RWPE2 (cell line): ENCODE results near the gene GNG10.

ENCODE experiments used
- ATAC-seq: fragments of 200-7000 bp; cut with Tn5 transposase; 3 replicates; pipeline ENCODE4 v1.9.1; 2021; ENCODE audit warnings: low read depth
- DNase-seq: peaks from one replicate; pipeline ENCODE4 v3.0.0-alpha.2; 2020; ENCODE audit warnings: low spot score
- H3K27ac ChIP-seq: fragments of 450-650 bp; 2 replicates; pipeline ENCODE4 v1.5.1; 2017; ENCODE audit warnings: mild to moderate bottlenecking; ENCODE audit not compliant: poor library complexity, severe bottlenecking
- H3K27me3 ChIP-seq: fragments of 250-450 bp; sonication (Bioruptor Pico); 2 replicates; pipeline ENCODE4 v1.5.1; 2021; ENCODE audit warnings: mild to moderate bottlenecking, moderate library complexity; ENCODE audit not compliant: insufficient read depth, poor library complexity, severe bottlenecking
- H3K36me3 ChIP-seq: fragments of 250-450 bp; sonication (Bioruptor Pico); 2 replicates; pipeline ENCODE4 v1.5.1; 2020; ENCODE audit warnings: low read depth, mild to moderate bottlenecking, moderate library complexity
- H3K4me1 ChIP-seq: fragments of 250-450 bp; sonication (Bioruptor Pico); 2 replicates; pipeline ENCODE4 v1.5.1; 2021; ENCODE audit warnings: mild to moderate bottlenecking, moderate library complexity; ENCODE audit not compliant: insufficient read depth, poor library complexity, severe bottlenecking
- H3K4me3 ChIP-seq: fragments of 250-450 bp; sonication (Bioruptor Pico); 2 replicates; pipeline ENCODE4 v1.5.1; 2021; ENCODE audit warnings: mild to moderate bottlenecking, moderate library complexity; ENCODE audit not compliant: severe bottlenecking
- H3K9me3 ChIP-seq: fragments of 250-450 bp; sonication (Bioruptor Pico); 2 replicates; pipeline ENCODE4 v1.5.1; 2021; ENCODE audit warnings: mild to moderate bottlenecking, moderate library complexity; ENCODE audit not compliant: severe bottlenecking
- TF ChIP-seq, protein P1 (sequence below): fragments of 450-650 bp; IDR thresholded peaks from one replicate; pipeline ENCODE4 v1.5.1; 2017; ENCODE audit warnings: mild to moderate bottlenecking, moderate library complexity; ENCODE audit not compliant: poor library complexity, severe bottlenecking

GNG10 gene

DNA sequence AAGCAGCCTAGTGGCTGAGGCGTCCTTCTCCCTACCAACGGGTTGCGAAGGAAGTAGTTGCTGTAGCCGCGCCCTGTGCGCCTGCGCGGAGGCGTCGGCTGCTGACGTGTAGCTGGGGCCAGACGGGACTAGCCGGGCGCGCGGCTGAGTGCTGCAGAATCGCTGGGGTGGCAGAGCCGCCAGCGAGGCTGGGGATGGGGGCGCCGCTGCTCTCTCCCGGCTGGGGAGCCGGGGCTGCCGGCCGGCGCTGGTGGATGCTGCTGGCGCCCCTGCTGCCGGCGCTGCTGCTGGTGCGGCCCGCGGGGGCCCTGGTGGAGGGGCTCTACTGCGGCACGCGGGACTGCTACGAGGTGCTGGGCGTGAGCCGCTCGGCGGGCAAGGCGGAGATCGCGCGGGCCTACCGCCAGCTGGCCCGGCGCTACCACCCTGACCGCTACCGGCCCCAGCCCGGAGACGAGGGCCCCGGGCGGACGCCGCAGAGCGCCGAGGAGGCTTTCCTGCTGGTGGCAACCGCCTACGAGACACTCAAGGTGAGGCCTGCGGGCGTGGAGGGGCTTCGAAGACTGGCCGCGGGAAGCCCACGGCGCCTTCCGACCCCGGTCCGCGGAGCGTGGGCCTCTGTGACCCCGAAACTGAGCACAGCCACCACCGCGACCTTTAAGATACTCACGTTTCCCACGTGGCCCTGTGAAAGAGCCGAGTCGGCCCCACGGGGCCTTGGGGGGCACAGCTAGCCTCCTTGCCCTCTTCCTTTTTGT, 30.0 kb upstream of the GNG10 start, which contains the start of gene DNAJC25:
Gene DNAJC25 (plus strand): TSS at position 121 of the 758 bp plus-strand sequence. CDS start 74 bp downstream, at position 195.
- Histone ChIP-seq H3K36me3 (0 out of 2 replicates have a peak, but pooled peaks cover 4% of the 10 kb centered on the region), H3K27ac (peak within 1 kb of the TSS; percentile 48), H3K27me3 (no peaks in the 10 kb centered on the region), H3K9me3 (no peaks in the 10 kb centered on the region), H3K4me3 (peak within 1 kb of the TSS; percentile 91), H3K4me1 (peaks cover 12% of the 10 kb centered on the region)
- ATAC-seq: peak; percentile 96
- peak; percentile 97 for DNase-seq
- TF ChIP-seq, protein P1, sequence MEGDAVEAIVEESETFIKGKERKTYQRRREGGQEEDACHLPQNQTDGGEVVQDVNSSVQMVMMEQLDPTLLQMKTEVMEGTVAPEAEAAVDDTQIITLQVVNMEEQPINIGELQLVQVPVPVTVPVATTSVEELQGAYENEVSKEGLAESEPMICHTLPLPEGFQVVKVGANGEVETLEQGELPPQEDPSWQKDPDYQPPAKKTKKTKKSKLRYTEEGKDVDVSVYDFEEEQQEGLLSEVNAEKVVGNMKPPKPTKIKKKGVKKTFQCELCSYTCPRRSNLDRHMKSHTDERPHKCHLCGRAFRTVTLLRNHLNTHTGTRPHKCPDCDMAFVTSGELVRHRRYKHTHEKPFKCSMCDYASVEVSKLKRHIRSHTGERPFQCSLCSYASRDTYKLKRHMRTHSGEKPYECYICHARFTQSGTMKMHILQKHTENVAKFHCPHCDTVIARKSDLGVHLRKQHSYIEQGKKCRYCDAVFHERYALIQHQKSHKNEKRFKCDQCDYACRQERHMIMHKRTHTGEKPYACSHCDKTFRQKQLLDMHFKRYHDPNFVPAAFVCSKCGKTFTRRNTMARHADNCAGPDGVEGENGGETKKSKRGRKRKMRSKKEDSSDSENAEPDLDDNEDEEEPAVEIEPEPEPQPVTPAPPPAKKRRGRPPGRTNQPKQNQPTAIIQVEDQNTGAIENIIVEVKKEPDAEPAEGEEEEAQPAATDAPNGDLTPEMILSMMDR: no peak

GRCh38 chr9:111632060-111632459, 29.3 kb upstream of the GNG10 start:
- DNase-seq: no peak
- H3K27me3 ChIP-seq: no peaks in the 10 kb centered on the region
- H3K36me3 ChIP-seq: 0 out of 2 replicates have a peak, but pooled peaks cover 4% of the 10 kb centered on the region
- no peak for ATAC-seq
- H3K4me1 ChIP-seq: peaks cover 12% of the 10 kb centered on the region
- no peaks in the 10 kb centered on the region for H3K9me3 ChIP-seq
- TF ChIP-seq, protein P1: no peak
- peak overlapping the region; percentile 91 for H3K4me3 ChIP-seq
- peak overlapping the region; percentile 48 for H3K27ac ChIP-seq

DNA sequence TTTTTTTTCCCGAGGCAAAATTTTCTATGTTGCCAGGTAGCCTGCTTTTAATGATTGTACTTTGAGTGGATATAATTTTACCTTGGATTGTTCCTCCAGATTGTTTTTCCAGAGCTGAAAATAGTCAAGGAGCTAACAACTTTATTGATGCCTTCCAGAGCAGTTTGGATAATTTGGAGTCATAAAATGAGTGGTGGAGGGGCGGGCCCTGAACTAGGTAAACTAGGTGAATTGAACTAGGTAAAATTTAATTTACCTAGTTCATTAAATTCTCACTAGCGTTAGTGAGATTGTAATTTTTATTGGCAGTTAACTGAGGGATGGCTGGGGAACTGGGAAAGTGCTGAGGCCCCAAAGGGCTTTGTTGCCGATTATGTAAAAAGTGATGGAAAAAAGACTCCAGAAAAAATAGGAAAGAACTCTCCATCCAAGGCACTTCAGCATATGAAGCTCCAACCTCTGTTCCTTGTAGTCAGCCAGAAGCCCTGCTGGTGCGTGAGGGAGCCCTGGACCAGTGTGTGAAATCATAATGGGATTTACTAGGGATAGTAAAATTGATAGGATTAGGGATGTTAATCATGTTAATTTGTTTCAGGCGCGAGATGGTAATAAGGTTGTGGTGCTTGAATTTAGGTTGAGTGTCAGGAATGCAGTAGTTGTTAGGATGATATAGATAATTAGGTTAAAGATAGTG, 28.6 kb upstream of the GNG10 start:
- H3K4me3 ChIP-seq: peak overlapping the region; percentile 91
- H3K4me1 ChIP-seq: peaks cover 12% of the 10 kb centered on the region

GRCh38 chr9:111633389-111633736, 28.0 kb upstream of the GNG10 start:
- H3K4me3 ChIP-seq: no peak overlapping the region
- no peak for ATAC-seq
- no peak for DNase-seq

More for the DNA sequence above, 28.6 kb upstream of the GNG10 start:
- no peaks in the 10 kb centered on the region for H3K27me3 ChIP-seq
- no peak overlapping the region for H3K27ac ChIP-seq
- ATAC-seq (no peak), DNase-seq (no peak)
- TF ChIP-seq, protein P1: no peak
- H3K9me3 ChIP-seq: no peaks in the 10 kb centered on the region
- 0 out of 2 replicates have a peak, but pooled peaks cover 4% of the 10 kb centered on the region for H3K36me3 ChIP-seq

More at GRCh38 chr9:111633389-111633736, 28.0 kb upstream of the GNG10 start:
- Histone ChIP-seq H3K4me1 (peaks cover 12% of the 10 kb centered on the region), H3K27ac (no peak overlapping the region), H3K36me3 (0 out of 2 replicates have a peak, but pooled peaks cover 4% of the 10 kb centered on the region), H3K9me3 (no peaks in the 10 kb centered on the region), H3K27me3 (no peaks in the 10 kb centered on the region)
- TF ChIP-seq, protein P1: no peak
